ENCODE results near the gene MAMDC4. TPM values are rescaled to one million over a fixed set of nuclear protein-coding genes. Genes with fewer than 3 reads are reported as not detected.

Gene MAMDC4
- total and polyA plus RNA-seq, 7 donors = 0.71 to 25.3 (median 2.4) TPM

GRCh38 chr9:136820971-136821825 lies 30.9 kb upstream of the MAMDC4 start:
- TF ChIP-seq CTCF (IDR thresholded peaks at IDR 0.05) = no peak
- TF ChIP-seq EP300 (IDR thresholded peaks at IDR 0.05) = no peak
- TF ChIP-seq POLR2AphosphoS5 (IDR thresholded peaks at IDR 0.05) = no peak
- no peak for TF ChIP-seq POLR2A (IDR thresholded peaks at IDR 0.05)
- Histone ChIP-seq H3K27me3 (no peaks in the 10 kb centered on the region), H3K4me3 (peak overlapping the region in 3 of 4 donors; percentile 46 to 48 (median 46)), H3K27ac (peak overlapping the region in 2 of 4 donors; percentile 23 to 34), H3K9me3 (no peaks in the 10 kb centered on the region), H3K36me3 (peaks cover 0 to 35% (median 18%) of the 10 kb centered on the region in 4 donors), H3K4me1 (peaks cover 0 to 19% (median 17%) of the 10 kb centered on the region in 4 donors)
- intact Hi-C loops (cut with DNase I) = no loop called here
- WGBS, 2 donors = 54 to 85% methylated on average over 83 of the region's 83 CpGs
- no peak for DNase-seq

DNA sequence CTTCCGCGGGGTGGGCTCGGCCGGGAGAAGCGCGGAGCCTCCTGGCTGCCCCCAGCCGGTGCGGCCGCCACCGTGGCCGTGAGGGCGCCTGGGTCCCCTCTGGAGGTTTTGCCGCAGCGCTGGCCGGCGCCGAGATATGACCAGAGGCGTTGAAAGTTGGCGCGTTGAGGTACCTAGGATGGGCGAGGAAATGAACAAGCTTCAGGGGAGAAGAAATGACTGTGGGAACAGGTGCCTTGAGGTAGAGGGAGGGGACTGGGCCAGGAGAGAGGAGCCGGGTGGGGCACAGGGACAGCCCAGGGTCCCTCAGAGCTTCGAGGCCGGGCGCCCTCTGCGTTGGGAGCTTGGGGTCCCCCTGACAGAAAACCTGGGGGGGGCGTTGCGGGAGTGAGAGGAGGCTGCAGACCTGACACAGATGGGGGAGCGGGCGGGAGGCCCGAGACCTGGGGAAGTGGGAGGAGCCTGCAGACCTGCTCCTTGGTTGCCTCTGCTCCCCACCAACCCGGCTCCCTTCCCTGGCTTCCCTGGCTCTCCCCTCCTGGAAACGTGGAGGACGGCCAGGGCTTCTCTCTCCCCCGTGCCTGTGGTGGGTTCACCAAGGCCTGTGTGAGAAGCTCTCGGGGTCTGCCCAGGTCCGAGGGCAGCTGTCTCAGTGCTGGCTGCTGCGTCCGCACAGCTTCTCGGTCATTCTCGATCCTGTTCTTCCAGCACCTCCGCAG lies 30.2 kb upstream of the MAMDC4 start:
- DNase-seq = no peak
- Histone ChIP-seq H3K4me1 (peaks cover 0 to 19% (median 17%) of the 10 kb centered on the region in 4 donors), H3K4me3 (peak overlapping the region in 3 of 4 donors; percentile 46 to 48 (median 46)), H3K27me3 (no peaks in the 10 kb centered on the region), H3K36me3 (peaks cover 0 to 43% (median 22%) of the 10 kb centered on the region in 4 donors), H3K9me3 (no peaks in the 10 kb centered on the region), H3K27ac (peak overlapping the region in 2 of 4 donors; percentile 23 to 34)
- intact Hi-C loops (cut with DNase I) = no loop called here
- no peak for TF ChIP-seq POLR2AphosphoS5 (IDR thresholded peaks at IDR 0.05)
- no peak for TF ChIP-seq POLR2A (IDR thresholded peaks at IDR 0.05)
- no peak for TF ChIP-seq EP300 (IDR thresholded peaks at IDR 0.05)
- no peak for TF ChIP-seq CTCF (IDR thresholded peaks at IDR 0.05)
- WGBS, 2 donors = 87 to 92% methylated on average over 42 of the region's 42 CpGs

DNA sequence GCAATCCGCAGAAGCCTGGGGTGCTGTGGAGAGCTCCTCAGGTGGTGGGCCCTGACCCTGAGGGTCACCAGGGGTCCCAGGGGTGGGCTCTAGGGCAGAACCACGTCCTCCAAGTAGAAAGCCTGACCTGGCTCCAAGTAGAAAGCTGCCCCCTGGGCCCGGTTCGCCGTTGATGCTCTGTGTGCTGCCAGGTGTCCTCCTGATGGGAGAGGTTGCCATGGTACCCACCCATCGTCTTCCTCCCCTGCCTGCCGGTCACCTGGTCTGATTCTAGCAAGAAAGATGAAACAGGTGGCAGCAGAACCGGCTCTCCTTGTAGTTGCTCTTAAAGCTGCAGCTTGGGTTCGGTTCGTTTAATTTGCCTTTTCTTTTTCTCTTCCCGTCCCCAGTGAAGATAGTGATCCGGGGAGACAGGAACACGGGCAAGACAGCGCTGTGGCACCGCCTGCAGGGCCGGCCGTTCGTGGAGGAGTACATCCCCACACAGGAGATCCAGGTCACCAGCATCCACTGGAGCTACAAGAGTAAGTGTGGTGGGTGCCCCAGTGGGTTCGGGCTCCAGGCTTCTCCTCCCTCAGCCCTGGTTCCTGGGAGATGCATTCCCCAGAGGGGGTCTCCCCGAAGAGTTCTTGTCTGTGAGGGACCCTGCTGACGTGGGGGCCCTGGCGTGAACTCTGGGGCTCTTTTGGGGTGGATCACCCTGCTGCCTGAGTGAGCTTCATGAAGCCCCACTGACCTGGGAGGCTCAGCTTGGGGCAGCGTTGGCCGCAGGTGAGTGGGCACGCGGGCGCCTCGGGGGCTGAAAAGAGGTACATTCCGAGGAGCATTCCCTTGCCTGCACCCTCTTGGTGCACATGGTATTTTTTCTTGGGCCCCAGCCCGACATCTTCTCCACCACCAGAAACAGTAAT lies 28.8 kb upstream of the MAMDC4 start:
- TF ChIP-seq CTCF (IDR thresholded peaks at IDR 0.05) = no peak
- no peak for TF ChIP-seq EP300 (IDR thresholded peaks at IDR 0.05)
- no peak for TF ChIP-seq POLR2AphosphoS5 (IDR thresholded peaks at IDR 0.05)
- TF ChIP-seq POLR2A (IDR thresholded peaks at IDR 0.05) = no peak
- H3K9me3 ChIP-seq = no peaks in the 10 kb centered on the region
- H3K27ac ChIP-seq = no peak overlapping the region
- intact Hi-C loops (cut with DNase I) = no loop called here
- WGBS, 2 donors = 85 to 88% methylated on average over 30 of the region's 30 CpGs
- peaks cover 0 to 49% (median 24%) of the 10 kb centered on the region in 4 donors for H3K36me3 ChIP-seq
- H3K4me3 ChIP-seq = no peak overlapping the region
- H3K27me3 ChIP-seq = no peaks in the 10 kb centered on the region
- H3K4me1 ChIP-seq = peaks cover 0 to 19% (median 17%) of the 10 kb centered on the region in 4 donors
- no peak for DNase-seq

DNA sequence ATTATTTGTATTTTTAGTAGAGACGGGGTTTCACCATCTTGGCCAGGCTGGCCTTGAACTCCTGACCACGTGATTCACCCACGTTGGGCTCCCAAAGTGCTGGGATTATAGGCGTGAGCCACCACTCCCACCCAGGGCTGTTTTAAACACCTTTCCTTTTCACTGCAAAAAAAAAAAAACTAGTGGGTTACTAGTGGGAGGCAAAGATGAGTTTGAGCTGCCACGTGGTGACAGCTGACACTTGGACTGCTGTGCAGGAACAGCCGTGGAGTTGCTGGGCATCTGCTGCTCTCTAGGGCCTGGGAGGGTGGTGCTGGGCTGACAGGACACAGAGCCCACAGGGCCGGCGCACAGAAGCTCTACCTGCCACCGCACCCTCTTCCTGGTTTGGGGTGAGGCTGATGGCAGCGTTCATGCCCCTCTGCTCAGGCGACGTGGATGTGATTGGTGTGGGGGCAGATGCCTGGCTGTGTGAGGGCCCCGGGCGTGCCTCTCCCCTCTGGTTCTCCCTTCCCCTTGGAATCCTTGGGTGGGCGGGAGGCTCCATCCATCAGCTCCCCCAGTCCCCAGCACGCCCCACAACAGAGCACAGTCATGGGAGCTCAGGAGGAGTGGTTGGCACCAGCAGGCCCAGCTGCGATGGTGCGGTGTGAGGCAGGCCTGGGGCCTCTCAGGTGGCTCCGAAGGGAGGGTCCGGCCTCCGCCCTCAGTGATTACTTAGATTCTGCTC lies 27.5 kb upstream of the MAMDC4 start:
- H3K27me3 ChIP-seq = no peaks in the 10 kb centered on the region
- H3K36me3 ChIP-seq = peaks cover 5 to 62% (median 34%) of the 10 kb centered on the region in 4 donors
- H3K4me3 ChIP-seq = no peak overlapping the region
- 88 to 92% methylated on average over 21 of the region's 21 CpGs for WGBS, 2 donors
- no peak for TF ChIP-seq CTCF (IDR thresholded peaks at IDR 0.05)
- TF ChIP-seq EP300 (IDR thresholded peaks at IDR 0.05) = no peak
- TF ChIP-seq POLR2AphosphoS5 (IDR thresholded peaks at IDR 0.05) = no peak
- TF ChIP-seq POLR2A (IDR thresholded peaks at IDR 0.05) = no peak
- peaks cover 0 to 19% (median 17%) of the 10 kb centered on the region in 4 donors for H3K4me1 ChIP-seq
- intact Hi-C loops (cut with DNase I) = no loop called here
- H3K9me3 ChIP-seq = no peaks in the 10 kb centered on the region
- DNase-seq = no peak
- no peak overlapping the region for H3K27ac ChIP-seq

Measured in sigmoid colon (tissue), 7 donors.